A549 (cell line): ENCODE measurements around the gene WWC1. TPM values are rescaled to one million over a fixed set of nuclear protein-coding genes. Genes with fewer than 3 reads are reported as not detected.
"Not testable (repeated sequence)": the region's sequence is repeated elsewhere in the genome, so short reads cannot be mapped to it uniquely, and the experiment has no call there.

ENCODE experiments used
- ATAC-seq, 2 experiments: fragments of 200-7000 bp in 1 of 2; fragments of >200 bp in 1 of 2; cut with Nextera tagmentation in 1 of 2; cut with Tn5 transposase in 1 of 2; 3 replicates each; pipeline versions ENCODE4 v1.8.0 to v1.9.1; 2018 to 2020; ENCODE audit warnings: mild to moderate bottlenecking in 1 of 2, moderate library complexity in 1 of 2
- CTCF ChIA-PET: fragments of 300-600 bp; sonication (Branson Sonifier 250); formaldehyde crosslinking; extraction: SDS; loops from one replicate; lab custom pipeline; 2021; ENCODE audit warnings: antibody characterized with exemption, inconsistent platforms; lab: Yijun Ruan, JAX
- POLR2A ChIA-PET: fragments of 350-600 bp; formaldehyde crosslinking; extraction: SDS; loops from one replicate; lab custom pipeline; 2021; ENCODE audit warnings: antibody characterized with exemption, inconsistent platforms; lab: Yijun Ruan, JAX
- DNase-seq, 2 experiments: peaks; one replicate each; pipeline versions ENCODE4 v3.0.0 to v3.0.0-alpha.2; 2011 to 2016; ENCODE audit warnings: low read depth in 1 of 2, low spot score in 1 of 2
- FAIRE-seq: peaks from 2 replicates; lab custom pipeline; 2011; peaks lifted over from hg19 to GRCh38; lab: Jason Lieb, UNC
- H3K27ac ChIP-seq, 2 experiments: fragments of >200 bp; sonication (Bioruptor Twin); formaldehyde crosslinking; 3 replicates each; pipeline ENCODE4 v1.5.1; 2016 to 2017
- H3K4me1 ChIP-seq: fragments of >200 bp; sonication (Bioruptor Twin); formaldehyde crosslinking; 3 replicates; pipeline ENCODE4 v1.6.1; 2016
- H3K4me2 ChIP-seq: fragments of >200 bp; sonication (Bioruptor Twin); formaldehyde crosslinking; 3 replicates; pipeline ENCODE4 v1.6.1; 2016
- H3K4me3 ChIP-seq: fragments of >200 bp; sonication (Bioruptor Twin); formaldehyde crosslinking; 3 replicates; pipeline ENCODE4 v1.5.1; 2016
- H3K9me3 ChIP-seq: fragments of >200 bp; sonication (Bioruptor Twin); formaldehyde crosslinking; 3 replicates; pipeline ENCODE4 v1.6.1; 2016
- ATOH8 ChIP-seq: fragments of 250-450 bp; sonication (Bioruptor Pico); IDR thresholded peaks from 2 replicates; pipeline ENCODE4 v1.5.0; 2020; ENCODE audit warnings: low read depth, mild to moderate bottlenecking, moderate library complexity
- CEBPB ChIP-seq, 2 experiments: fragments of >200 bp in 1 of 2; sonication (Bioruptor Twin) in 1 of 2; formaldehyde crosslinking in 1 of 2; IDR thresholded peaks; 2 replicates each; pipeline ENCODE4 v1.6.1; 2012 to 2016
- EHF ChIP-seq: fragments of 250-450 bp; sonication (Bioruptor Pico); IDR thresholded peaks from 2 replicates; pipeline ENCODE4 v1.5.0; 2020; ENCODE audit warnings: mild to moderate bottlenecking
- ESRRA ChIP-seq: fragments of 150-350 bp; IDR thresholded peaks from 2 replicates; pipeline ENCODE4 v1.6.1; 2014; ENCODE audit warnings: mild to moderate bottlenecking, low read length, borderline replicate concordance
- FOXS1 ChIP-seq: fragments of 250-450 bp; sonication (Bioruptor Pico); IDR thresholded peaks from 2 replicates; pipeline ENCODE4 v1.5.0; 2020; ENCODE audit warnings: mild to moderate bottlenecking, moderate library complexity
- HDAC2 ChIP-seq: fragments of 200-600 bp; sonication (generic); IDR thresholded peaks from 2 replicates; pipeline ENCODE4 v1.6.1; 2016
- HES2 ChIP-seq: fragments of >200 bp; sonication (Bioruptor Twin); formaldehyde crosslinking; IDR thresholded peaks from 2 replicates; pipeline ENCODE4 v1.6.1; 2016
- HOXB13 ChIP-seq: fragments of 250-450 bp; sonication (Bioruptor Pico); IDR thresholded peaks from 2 replicates; pipeline ENCODE4 v1.5.0; 2020; ENCODE audit warnings: low read depth, mild to moderate bottlenecking, moderate library complexity
- HOXB5 ChIP-seq: fragments of 250-450 bp; sonication (Bioruptor Pico); IDR thresholded peaks from 2 replicates; pipeline ENCODE4 v1.5.0; 2020; ENCODE audit warnings: mild to moderate bottlenecking, moderate library complexity
- JUNB ChIP-seq: fragments of >200 bp; sonication (Bioruptor Twin); formaldehyde crosslinking; IDR thresholded peaks from 2 replicates; pipeline ENCODE4 v1.6.1; 2016
- KDM1A ChIP-seq: fragments of 200-600 bp; sonication (generic); IDR thresholded peaks from 2 replicates; pipeline ENCODE4 v1.6.1; 2016; ENCODE audit warnings: low read depth, mild to moderate bottlenecking
- MAFK ChIP-seq: fragments of 450-650 bp; IDR thresholded peaks from 2 replicates; pipeline ENCODE4 v1.6.1; 2014; ENCODE audit not compliant: partially characterized antibody
- MAZ ChIP-seq: fragments of 150-350 bp; IDR thresholded peaks from 2 replicates; pipeline ENCODE4 v1.6.1; 2014; ENCODE audit warnings: antibody characterized with exemption, low read depth, low read length, borderline replicate concordance
- RARB ChIP-seq: fragments of 250-450 bp; sonication (Bioruptor Pico); IDR thresholded peaks from 2 replicates; pipeline ENCODE4 v1.8.0; 2021; ENCODE audit warnings: mild to moderate bottlenecking, moderate library complexity
- REST ChIP-seq: fragments of 200-600 bp; sonication (generic); IDR thresholded peaks from 2 replicates; pipeline ENCODE4 v1.6.1; 2016; ENCODE audit warnings: antibody characterized with exemption, mild to moderate bottlenecking, moderate library complexity
- SREBF2 ChIP-seq: fragments of 450-650 bp; IDR thresholded peaks from 2 replicates; pipeline ENCODE4 v1.6.1; 2014; ENCODE audit warnings: mild to moderate bottlenecking, moderate library complexity
- TP53 ChIP-seq: fragments of 250-450 bp; sonication (Bioruptor Pico); IDR thresholded peaks from 2 replicates; pipeline ENCODE4 v1.5.0; 2021; ENCODE audit warnings: mild to moderate bottlenecking, moderate library complexity
- USF2 ChIP-seq: fragments of 450-650 bp; IDR thresholded peaks from 2 replicates; pipeline ENCODE4 v1.6.1; 2014; ENCODE audit warnings: antibody characterized with exemption
- ZFP36 ChIP-seq: fragments of 450-650 bp; IDR thresholded peaks from 2 replicates; pipeline ENCODE4 v1.6.1; 2014; ENCODE audit warnings: borderline replicate concordance; ENCODE audit not compliant: partially characterized antibody
- ZNF302 ChIP-seq: fragments of 250-450 bp; sonication (Bioruptor Pico); IDR thresholded peaks from 2 replicates; pipeline ENCODE4 v1.9.0; 2021; ENCODE audit warnings: inconsistent platforms, mild to moderate bottlenecking, moderate library complexity
- WGBS: methylation state at CpG from one replicate; pipeline ENCODE4 v1.1.6; 2017; ENCODE audit errors: missing lambda C conversion rate; 5-methylcytosine and 5-hydroxymethylcytosine counted together
- polyA plus RNA-seq, 4 experiments: library from polyadenylated mRNA; depleted of rRNA in 3 of 4; stranded (reverse); fragments of >200 nt; fragmentation: RNase III in 1 of 4; extraction: RNeasy Plus Mini Kit Qiagen cat#74134 plus additional on column Dnase treatment in 1 of 4; gene quantifications; 2 replicates in 3 of 4; 3 replicates in 1 of 4; pipeline ENCODE4 v1.2.3, GENCODE V29; 2011 to 2017

The WWC1 gene
- polyA plus RNA-seq, 2 of the 4 experiments (the other 2 are of a cell fraction): 88.5 to 98.1 TPM

DNA sequence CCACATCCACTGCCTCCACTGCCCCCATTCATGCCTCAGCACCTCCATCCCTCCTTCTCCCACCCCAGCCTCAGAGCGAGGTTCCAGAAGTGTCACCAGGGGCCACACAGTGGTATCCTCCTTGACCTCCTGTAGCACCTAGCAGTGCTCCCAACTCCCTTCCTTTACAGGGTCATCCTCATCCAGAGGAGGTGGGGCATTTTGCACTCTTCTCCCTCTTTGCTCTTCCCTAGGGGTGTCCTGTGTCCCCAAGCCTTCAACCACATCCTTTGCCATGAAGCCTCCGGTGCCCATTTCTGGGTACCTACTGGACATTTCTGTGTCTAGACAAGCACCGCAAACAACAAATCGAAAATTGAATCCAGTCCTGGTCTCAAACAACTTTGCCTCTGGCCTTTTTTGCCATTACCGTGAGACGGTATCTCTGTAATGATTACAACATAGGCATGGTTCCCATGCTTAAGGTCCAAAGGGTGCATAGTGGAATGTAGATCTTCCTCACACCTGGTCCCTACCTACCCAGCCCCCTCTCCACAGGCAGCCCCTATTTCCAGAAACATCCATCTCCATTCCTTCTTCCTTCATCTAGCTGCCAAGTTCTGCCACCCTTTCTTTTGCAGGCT is 17.6 kb downstream of the WWC1 start:
- ChIA-PET POLR2A (no interaction called here), CTCF (interaction anchor here (22.9 kb wide), 1 partner anchor 16 kb away, joined by 256 read pairs; the partner anchor contains the start of gene WWC1)
- DNase-seq (no peak), FAIRE-seq (no peak), ATAC-seq (no peak)
- WGBS: 73% methylated on average over 6 of the region's 6 CpGs
- Histone ChIP-seq H3K9me3 (no peaks in the 10 kb centered on the region), H3K4me1 (peaks cover 96% of the 10 kb centered on the region), H3K4me2 (peak overlapping the region; percentile 47), H3K4me3 (no peak overlapping the region), H3K27ac (peak overlapping the region; percentile 91 to 92)
- no peak for TF ChIP-seq JUNB
- no peak for TF ChIP-seq MAFK
- no peak for TF ChIP-seq ZNF302 (CRISPR knock-in tag)
- no peak for TF ChIP-seq USF2
- TF ChIP-seq CEBPB (IDR thresholded peaks at IDR 0.05): 0 out of 4 replicates have a peak, but pooled peaks of 1 of the 2 experiments have one; percentile 7
- TF ChIP-seq ZFP36: no peak
- TF ChIP-seq EHF (CRISPR knock-in tag): no peak
- TF ChIP-seq TP53 (CRISPR knock-in tag): no peak

DNA sequence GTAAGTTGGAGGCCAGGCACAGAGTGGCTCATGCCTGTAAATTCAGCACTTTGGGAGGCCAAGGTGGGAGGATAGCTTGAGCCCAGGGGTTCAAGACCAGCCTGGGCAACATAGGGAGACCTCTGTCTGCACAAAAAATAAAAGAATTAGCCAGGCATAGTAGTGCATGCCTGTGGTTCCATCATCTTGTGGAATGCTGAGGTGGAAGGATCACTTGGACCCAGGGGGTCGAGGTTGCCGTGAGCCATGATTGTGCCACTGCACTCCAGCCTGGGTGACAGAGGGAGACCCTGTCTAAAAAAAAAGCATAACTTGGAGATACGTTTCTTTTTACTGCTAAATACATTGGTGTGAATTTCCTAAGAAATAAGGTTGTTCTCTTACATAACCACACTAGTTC is 19.1 kb downstream of the WWC1 start:
- Histone ChIP-seq H3K4me1 (peaks cover 93% of the 10 kb centered on the region), H3K4me2 (peak overlapping the region; percentile 22; the same call in 1 of the 3 replicates), H3K27ac (peak overlapping the region; percentile 26 to 92; a peak in 5 of 6 replicates)
- CTCF ChIA-PET: interaction anchor here (0.7 to 22.9 kb wide), 4 partner anchors 10 to 18 kb away, joined by 4 to 256 read pairs (median 4); partner anchors contain the start of gene WWC1
- WGBS: 73% methylated on average over 3 of the region's 3 CpGs
- FAIRE-seq, POLR2A ChIA-PET, H3K9me3 ChIP-seq, DNase-seq, ATAC-seq, H3K4me3 ChIP-seq: not testable (repeated sequence)

DNA sequence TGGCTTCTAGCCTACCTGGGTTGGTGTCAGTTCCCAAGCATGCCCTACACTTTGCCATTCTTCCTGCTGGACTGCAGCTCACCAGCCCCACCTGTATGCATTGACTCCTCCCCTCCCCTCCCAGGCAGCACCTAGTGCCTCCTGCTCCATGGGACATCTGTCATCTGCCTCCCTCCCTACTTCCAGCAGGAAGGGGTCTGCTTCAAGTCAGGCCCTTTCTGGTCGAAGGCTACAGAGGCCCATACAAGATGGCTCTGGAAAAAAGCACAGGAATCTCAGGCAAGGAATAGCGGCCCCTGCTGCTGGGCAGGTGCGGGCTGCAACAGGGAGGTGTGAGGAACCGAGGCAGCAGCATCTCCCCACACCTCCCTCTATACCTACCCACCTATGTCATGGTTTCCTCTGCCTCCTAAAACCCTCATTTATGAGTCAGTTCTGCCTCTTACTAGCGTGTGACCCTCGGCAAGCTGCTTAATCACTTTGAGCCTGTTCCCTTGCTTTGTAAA is 19.7 kb downstream of the WWC1 start:
- whole genome bisulfite sequencing: 77% methylated on average over 6 of the region's 6 CpGs
- no peak overlapping the region for H3K4me3 ChIP-seq
- POLR2A ChIA-PET: no interaction called here
- DNase-seq (no peak), ATAC-seq (no peak), FAIRE-seq (no peak)
- peaks cover 93% of the 10 kb centered on the region for H3K4me1 ChIP-seq
- no peaks in the 10 kb centered on the region for H3K9me3 ChIP-seq
- peak overlapping the region; percentile 26 to 92; a peak in 5 of 6 replicates for H3K27ac ChIP-seq
- no peak for TF ChIP-seq HES2
- no peak for TF ChIP-seq SREBF2
- TF ChIP-seq HDAC2: no peak
- no peak for TF ChIP-seq MAZ
- TF ChIP-seq ESRRA: no peak
- TF ChIP-seq ZNF302 (CRISPR knock-in tag): no peak
- no peak for TF ChIP-seq EHF (CRISPR knock-in tag)
- TF ChIP-seq ATOH8 (CRISPR knock-in tag): no peak
- TF ChIP-seq FOXS1 (CRISPR knock-in tag): no peak
- no peak for TF ChIP-seq KDM1A
- TF ChIP-seq RARB: no peak
- TF ChIP-seq HOXB13 (CRISPR knock-in tag): no peak
- TF ChIP-seq HOXB5 (CRISPR knock-in tag): no peak
- TF ChIP-seq REST: no peak
- CTCF ChIA-PET: interaction anchor here (1.7 to 22.9 kb wide), 3 partner anchors 9 to 18 kb away, joined by 4 to 256 read pairs (median 5); partner anchors contain the start of gene WWC1
- H3K4me2 ChIP-seq: peak overlapping the region; percentile 22; the same call in 1 of the 3 replicates
